ENCODE measurements around the gene CYBRD1.

DNA sequence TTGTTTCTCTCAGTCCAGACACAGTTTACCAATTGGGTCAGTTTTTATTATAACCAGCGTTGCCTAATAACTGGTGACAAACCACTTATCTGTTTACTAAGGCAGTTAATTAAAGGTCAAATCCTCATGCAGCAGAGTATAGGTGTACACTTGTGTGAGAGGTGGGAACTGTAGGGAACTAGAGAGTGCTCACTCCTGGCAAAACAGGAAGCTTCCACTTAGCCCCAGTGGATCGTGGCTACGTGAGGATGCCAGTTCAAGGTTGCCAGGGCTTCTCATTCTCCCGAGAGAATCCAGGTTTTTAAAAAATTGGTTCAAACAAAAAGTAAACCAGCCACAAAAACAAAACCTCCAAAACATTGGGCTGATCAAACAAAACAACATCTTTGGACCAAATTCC, 8.1 kb downstream of the CYBRD1 start:
- no peak for TF ChIP-seq POLR2A (IDR thresholded peaks at IDR 0.05)
- TF ChIP-seq, protein P1, sequence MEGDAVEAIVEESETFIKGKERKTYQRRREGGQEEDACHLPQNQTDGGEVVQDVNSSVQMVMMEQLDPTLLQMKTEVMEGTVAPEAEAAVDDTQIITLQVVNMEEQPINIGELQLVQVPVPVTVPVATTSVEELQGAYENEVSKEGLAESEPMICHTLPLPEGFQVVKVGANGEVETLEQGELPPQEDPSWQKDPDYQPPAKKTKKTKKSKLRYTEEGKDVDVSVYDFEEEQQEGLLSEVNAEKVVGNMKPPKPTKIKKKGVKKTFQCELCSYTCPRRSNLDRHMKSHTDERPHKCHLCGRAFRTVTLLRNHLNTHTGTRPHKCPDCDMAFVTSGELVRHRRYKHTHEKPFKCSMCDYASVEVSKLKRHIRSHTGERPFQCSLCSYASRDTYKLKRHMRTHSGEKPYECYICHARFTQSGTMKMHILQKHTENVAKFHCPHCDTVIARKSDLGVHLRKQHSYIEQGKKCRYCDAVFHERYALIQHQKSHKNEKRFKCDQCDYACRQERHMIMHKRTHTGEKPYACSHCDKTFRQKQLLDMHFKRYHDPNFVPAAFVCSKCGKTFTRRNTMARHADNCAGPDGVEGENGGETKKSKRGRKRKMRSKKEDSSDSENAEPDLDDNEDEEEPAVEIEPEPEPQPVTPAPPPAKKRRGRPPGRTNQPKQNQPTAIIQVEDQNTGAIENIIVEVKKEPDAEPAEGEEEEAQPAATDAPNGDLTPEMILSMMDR (IDR thresholded peaks at IDR 0.05), result no peak
